HEK293 (cell line): ENCODE measurements around the gene IER2.

Source experiments
- CTCF ChIA-PET: fragments of 350-600 bp; formaldehyde crosslinking; extraction: SDS; loops from one replicate; lab custom pipeline; 2021; ENCODE audit warnings: antibody characterized with exemption; lab: Yijun Ruan, JAX
- POLR2A ChIA-PET: fragments of 300-600 bp; formaldehyde crosslinking; extraction: SDS; loops from one replicate; lab custom pipeline; 2020; ENCODE audit warnings: antibody characterized with exemption, inconsistent platforms; lab: Yijun Ruan, JAX
- H3K27ac ChIP-seq: fragments of 200-500 bp; sonication (Bioruptor generic); 2 replicates; pipeline ENCODE4 v1.5.1; 2014; ENCODE audit warnings: low read depth, low read length, control low read depth, inconsistent platforms; ENCODE audit errors: extremely low read depth
- H3K36me3 ChIP-seq, 2 experiments: fragments of 200-500 bp in 1 of 2; sonication (Bioruptor generic) in 1 of 2; 1 replicate in 1 of 2; 2 replicates in 1 of 2; pipeline ENCODE4 v1.5.1; 2014 to 2017; ENCODE audit warnings: inconsistent platforms in 2 of 2, low read length in 2 of 2; ENCODE audit not compliant: control insufficient read depth in 2 of 2, insufficient read depth in 1 of 2
- H3K4me1 ChIP-seq: fragments of 200-500 bp; sonication (Bioruptor generic); 2 replicates; pipeline ENCODE4 v1.5.1; 2014; ENCODE audit warnings: mild to moderate bottlenecking, low read length, inconsistent platforms; ENCODE audit not compliant: control insufficient read depth, insufficient read depth
- H3K4me3 ChIP-seq: 2 replicates; pipeline ENCODE4 v1.5.1; 2011; ENCODE audit warnings: low read depth, mild to moderate bottlenecking, control low read depth, low read length, moderate library complexity
- H3K9me3 ChIP-seq: fragments of 200-500 bp; sonication (Bioruptor generic); 2 replicates; pipeline ENCODE4 v1.5.1; 2014; ENCODE audit warnings: low read depth, low read length, inconsistent platforms; ENCODE audit not compliant: control insufficient read depth, insufficient read depth
- EGR2 ChIP-seq: fragments of 450-650 bp; formaldehyde crosslinking; IDR thresholded peaks from 2 replicates; pipeline ENCODE4 v1.5.1; 2016; ENCODE audit warnings: low read depth, missing biosample characterization, missing genetic modification characterization
- GLI2 ChIP-seq: fragments of 450-650 bp; formaldehyde crosslinking; IDR thresholded peaks from 2 replicates; pipeline ENCODE4; 2017; ENCODE audit warnings: missing biosample characterization, missing genetic modification characterization, low read depth, borderline replicate concordance
- GLIS2 ChIP-seq: fragments of 450-650 bp; formaldehyde crosslinking; IDR thresholded peaks from 2 replicates; pipeline ENCODE4 v1.5.1; 2016; ENCODE audit warnings: missing biosample characterization, missing genetic modification characterization
- MYNN ChIP-seq: fragments of 450-650 bp; formaldehyde crosslinking; IDR thresholded peaks from 2 replicates; pipeline ENCODE4 v1.5.1; 2016; ENCODE audit warnings: missing biosample characterization, missing genetic modification characterization, borderline replicate concordance
- MZF1 ChIP-seq: fragments of 450-650 bp; formaldehyde crosslinking; IDR thresholded peaks from 2 replicates; pipeline ENCODE4 v1.5.1; 2017; ENCODE audit warnings: missing biosample characterization, missing genetic modification characterization, borderline replicate concordance
- TRIM28 ChIP-seq: IDR thresholded peaks from 2 replicates; pipeline ENCODE4 v1.6.1; 2011; ENCODE audit warnings: low read length, control low read depth, borderline replicate concordance
- ZBTB8A ChIP-seq: fragments of 450-650 bp; formaldehyde crosslinking; IDR thresholded peaks from 2 replicates; pipeline ENCODE4 v1.5.1; 2016; ENCODE audit warnings: missing biosample characterization, missing genetic modification characterization
- ZNF266 ChIP-seq: fragments of 450-650 bp; formaldehyde crosslinking; IDR thresholded peaks from 2 replicates; pipeline ENCODE4 v1.5.1; 2016; ENCODE audit warnings: missing biosample characterization, missing genetic modification characterization, low read depth
- ZNF341 ChIP-seq: fragments of 450-650 bp; formaldehyde crosslinking; IDR thresholded peaks from 2 replicates; pipeline ENCODE4; 2016; ENCODE audit warnings: low read depth, missing biosample characterization, missing genetic modification characterization
- ZNF394 ChIP-seq: fragments of 450-650 bp; formaldehyde crosslinking; IDR thresholded peaks from 2 replicates; pipeline ENCODE4 v1.5.1; 2016; ENCODE audit warnings: missing biosample characterization, missing genetic modification characterization, mild to moderate bottlenecking, moderate library complexity, borderline replicate concordance
- ZNF416 ChIP-seq: fragments of 450-650 bp; formaldehyde crosslinking; IDR thresholded peaks from 2 replicates; pipeline ENCODE4 v1.5.1; 2016; ENCODE audit warnings: missing biosample characterization, missing genetic modification characterization
- ZNF501 ChIP-seq: fragments of 450-650 bp; formaldehyde crosslinking; IDR thresholded peaks from 2 replicates; pipeline ENCODE4 v1.5.1; 2016; ENCODE audit warnings: missing biosample characterization, missing genetic modification characterization
- ZNF544 ChIP-seq: fragments of 450-650 bp; formaldehyde crosslinking; IDR thresholded peaks from 2 replicates; pipeline ENCODE4 v1.5.0; 2017; ENCODE audit warnings: missing biosample characterization, missing genetic modification characterization
- ZNF549 ChIP-seq: fragments of 450-650 bp; IDR thresholded peaks from 2 replicates; pipeline ENCODE4 v1.5.1; 2018; ENCODE audit warnings: missing biosample characterization, missing genetic modification characterization, mild to moderate bottlenecking, inconsistent platforms, moderate library complexity
- ZNF560 ChIP-seq: fragments of 450-650 bp; formaldehyde crosslinking; IDR thresholded peaks from 2 replicates; pipeline ENCODE4 v1.5.1; 2017; ENCODE audit warnings: missing biosample characterization, missing genetic modification characterization, borderline replicate concordance
- ZNF707 ChIP-seq: fragments of 450-650 bp; formaldehyde crosslinking; IDR thresholded peaks from 2 replicates; pipeline ENCODE4 v1.5.1; 2016; ENCODE audit warnings: missing biosample characterization, missing genetic modification characterization
- ZNF830 ChIP-seq: fragments of 450-650 bp; IDR thresholded peaks from 2 replicates; pipeline ENCODE4 v1.5.0; 2018; ENCODE audit warnings: missing biosample characterization, missing genetic modification characterization, low read depth, mild to moderate bottlenecking, moderate library complexity
- TF ChIP-seq, protein P1 (sequence below): fragments of 450-650 bp; formaldehyde crosslinking; IDR thresholded peaks from 2 replicates; pipeline ENCODE4 v1.5.1; 2016; ENCODE audit warnings: missing biosample characterization, missing genetic modification characterization
- TF ChIP-seq, protein P2 (sequence below): fragments of 450-650 bp; formaldehyde crosslinking; IDR thresholded peaks from 2 replicates; pipeline ENCODE4 v1.5.1; 2016; ENCODE audit warnings: missing biosample characterization, missing genetic modification characterization
- TF ChIP-seq, protein P3 (sequence below): fragments of 450-650 bp; formaldehyde crosslinking; IDR thresholded peaks from 2 replicates; pipeline ENCODE4 v1.5.0; 2017; ENCODE audit warnings: missing biosample characterization, missing genetic modification characterization, borderline replicate concordance
- TF ChIP-seq, protein P4 (sequence below): fragments of 450-650 bp; formaldehyde crosslinking; IDR thresholded peaks from 2 replicates; pipeline ENCODE4 v1.5.1; 2016; ENCODE audit warnings: missing biosample characterization, missing genetic modification characterization

The IER2 gene

DNA sequence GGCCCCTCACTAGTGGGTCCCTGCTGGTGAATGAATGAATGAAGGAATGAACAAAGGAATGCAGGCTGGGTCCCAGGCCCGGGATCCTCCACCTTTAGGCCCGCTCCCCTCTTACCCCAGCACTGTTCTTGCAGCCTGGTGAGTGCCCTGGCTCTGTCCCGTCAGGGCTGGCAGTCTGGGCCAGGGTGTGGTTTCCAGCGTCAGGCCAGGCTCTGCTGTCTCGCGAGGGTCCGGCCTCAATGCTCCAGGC is 47.9 kb upstream of the IER2 start (continued):
- TF ChIP-seq, protein P1, sequence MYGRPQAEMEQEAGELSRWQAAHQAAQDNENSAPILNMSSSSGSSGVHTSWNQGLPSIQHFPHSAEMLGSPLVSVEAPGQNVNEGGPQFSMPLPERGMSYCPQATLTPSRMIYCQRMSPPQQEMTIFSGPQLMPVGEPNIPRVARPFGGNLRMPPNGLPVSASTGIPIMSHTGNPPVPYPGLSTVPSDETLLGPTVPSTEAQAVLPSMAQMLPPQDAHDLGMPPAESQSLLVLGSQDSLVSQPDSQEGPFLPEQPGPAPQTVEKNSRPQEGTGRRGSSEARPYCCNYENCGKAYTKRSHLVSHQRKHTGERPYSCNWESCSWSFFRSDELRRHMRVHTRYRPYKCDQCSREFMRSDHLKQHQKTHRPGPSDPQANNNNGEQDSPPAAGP (tag by site-specific recombination): no peak
- TF ChIP-seq ZNF266 (no peak), ZNF549 (tag by site-specific recombination) (no peak), GLI2 (tag by site-specific recombination) (no peak)
- TF ChIP-seq, all 188 proteins: peak for 0

DNA sequence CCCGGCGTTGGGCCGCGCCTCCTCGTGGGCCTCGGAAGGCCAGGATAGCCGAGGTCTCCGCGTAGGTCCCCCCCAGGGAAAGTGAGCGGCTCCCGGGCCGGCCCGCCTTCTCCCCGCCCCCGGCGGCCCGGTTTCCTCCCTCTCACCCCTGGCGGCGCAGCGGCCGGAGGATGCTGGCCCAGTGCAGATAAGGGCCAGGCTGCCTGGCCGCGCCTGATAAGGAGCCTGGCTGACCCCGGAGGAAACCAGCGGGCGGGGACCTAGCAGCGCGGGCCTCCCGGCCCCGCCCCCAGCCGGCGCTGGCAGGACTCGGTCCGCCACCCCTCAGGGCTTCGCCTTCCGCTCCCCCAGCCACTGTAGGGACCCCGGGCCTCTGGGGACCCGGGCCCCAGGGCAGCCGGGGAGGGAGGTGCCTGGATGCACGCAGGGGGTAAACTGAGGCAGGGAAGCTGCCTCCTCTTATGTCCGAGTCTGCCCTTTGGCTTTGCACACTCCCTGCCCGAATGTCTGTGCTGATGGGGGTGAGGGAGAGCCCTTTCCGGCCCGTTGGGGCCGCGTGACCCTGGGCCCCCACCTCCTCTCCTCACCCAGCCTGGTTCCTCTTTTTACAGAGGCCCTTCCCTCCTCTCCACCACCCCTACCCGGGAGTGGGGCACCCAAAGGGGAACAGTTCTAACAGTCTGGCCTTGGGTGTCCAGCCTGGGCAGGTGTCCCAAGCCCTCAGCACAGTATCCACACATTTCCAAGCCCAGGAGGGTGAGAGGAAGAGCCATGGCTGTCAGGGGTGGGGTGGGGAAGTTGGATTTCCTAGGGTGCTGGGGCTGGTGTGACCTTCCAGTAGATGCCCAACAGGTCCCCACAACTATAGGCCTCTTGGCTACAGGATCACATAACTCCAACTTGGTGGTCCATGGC is 47.3 kb upstream of the IER2 start, which contains the start of gene LYL1:
LYL1 (minus strand) TSS at position 193 of the 915 bp plus-strand sequence. CDS start 1,687 bp downstream, outside the sequence.
- TF ChIP-seq TRIM28: no peak
- TF ChIP-seq ZNF544: no peak
- TF ChIP-seq ZNF341 (tag by site-specific recombination): peak; percentile 51; the same call in 1 of the 2 replicates
- ChIA-PET POLR2A (no interaction called here), CTCF (no interaction called here)
- no peaks in the 10 kb centered on the region for H3K4me1 ChIP-seq
- no peak within 1 kb of the TSS for H3K27ac ChIP-seq
- H3K4me3 ChIP-seq: no peak within 1 kb of the TSS
- H3K9me3 ChIP-seq: no peaks in the 10 kb centered on the region
- peaks cover 0 to 38% of the 10 kb centered on the region in 2 experiments; a peak in 2 of 3 replicates for H3K36me3 ChIP-seq

DNA sequence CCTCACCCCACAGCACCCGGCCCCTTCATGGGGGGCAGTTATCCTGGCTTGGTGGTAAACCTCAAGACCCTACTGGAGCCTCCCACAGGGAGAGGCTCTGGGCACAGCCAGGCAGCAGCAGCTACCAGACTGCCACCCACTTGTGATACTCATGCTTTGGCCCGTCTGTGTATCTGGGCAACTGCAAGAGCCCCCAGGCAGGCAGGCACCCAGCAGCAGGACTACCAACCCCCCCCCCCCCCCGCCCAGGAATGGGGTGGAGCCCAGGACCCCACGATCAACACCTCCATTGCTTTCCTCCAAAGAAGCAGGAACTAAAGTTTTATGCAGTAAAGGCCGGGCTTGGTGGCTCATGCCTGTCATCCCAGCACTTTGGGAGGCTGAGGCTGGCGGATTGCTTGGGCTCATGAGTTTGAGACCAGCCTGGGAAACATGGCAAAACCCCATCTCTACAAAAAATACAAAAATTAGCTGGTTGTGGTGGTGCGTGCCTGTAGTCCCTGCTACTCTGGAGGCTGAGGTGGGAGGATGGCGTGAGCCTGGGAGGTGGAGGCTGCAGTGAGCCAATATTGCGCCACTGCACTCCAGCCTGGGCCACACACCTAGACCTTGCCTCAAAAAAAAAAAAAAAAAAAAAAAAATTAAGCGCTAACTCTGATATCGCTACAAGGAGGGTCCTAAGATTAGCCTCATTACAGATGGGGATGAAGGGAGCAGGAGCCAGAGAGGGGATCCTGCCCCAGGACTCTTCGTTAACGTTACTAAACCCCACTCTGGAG is 46.4 kb upstream of the IER2 start:
- Histone ChIP-seq H3K27ac (no peak overlapping the region), H3K4me1 (no peaks in the 10 kb centered on the region), H3K36me3 (peaks cover 0 to 38% of the 10 kb centered on the region in 2 experiments; a peak in 2 of 3 replicates), H3K9me3 (no peaks in the 10 kb centered on the region), H3K4me3 (no peak overlapping the region)
- POLR2A ChIA-PET: interaction anchor here (0.6 to 1.5 kb wide), 2 partner anchors 45 to 49 kb away, joined by 5 to 8 read pairs; no protein-coding TSS in a partner anchor
- CTCF ChIA-PET: interaction anchor here (0.7 to 1.1 kb wide), 4 partner anchors 10 to 223 kb away, joined by 4 to 9 read pairs (median 4); partner anchors contain the start of genes DNASE2, IER2 and STX10
- no peak for TF ChIP-seq ZNF830 (tag by site-specific recombination)
- no peak for TF ChIP-seq ZNF394
- TF ChIP-seq ZNF416 (tag by site-specific recombination): no peak
- no peak for TF ChIP-seq ZNF501 (tag by site-specific recombination)
- no peak for TF ChIP-seq ZNF560 (tag by site-specific recombination)
- no peak for TF ChIP-seq GLIS2 (tag by site-specific recombination)
- TF ChIP-seq, protein P2, sequence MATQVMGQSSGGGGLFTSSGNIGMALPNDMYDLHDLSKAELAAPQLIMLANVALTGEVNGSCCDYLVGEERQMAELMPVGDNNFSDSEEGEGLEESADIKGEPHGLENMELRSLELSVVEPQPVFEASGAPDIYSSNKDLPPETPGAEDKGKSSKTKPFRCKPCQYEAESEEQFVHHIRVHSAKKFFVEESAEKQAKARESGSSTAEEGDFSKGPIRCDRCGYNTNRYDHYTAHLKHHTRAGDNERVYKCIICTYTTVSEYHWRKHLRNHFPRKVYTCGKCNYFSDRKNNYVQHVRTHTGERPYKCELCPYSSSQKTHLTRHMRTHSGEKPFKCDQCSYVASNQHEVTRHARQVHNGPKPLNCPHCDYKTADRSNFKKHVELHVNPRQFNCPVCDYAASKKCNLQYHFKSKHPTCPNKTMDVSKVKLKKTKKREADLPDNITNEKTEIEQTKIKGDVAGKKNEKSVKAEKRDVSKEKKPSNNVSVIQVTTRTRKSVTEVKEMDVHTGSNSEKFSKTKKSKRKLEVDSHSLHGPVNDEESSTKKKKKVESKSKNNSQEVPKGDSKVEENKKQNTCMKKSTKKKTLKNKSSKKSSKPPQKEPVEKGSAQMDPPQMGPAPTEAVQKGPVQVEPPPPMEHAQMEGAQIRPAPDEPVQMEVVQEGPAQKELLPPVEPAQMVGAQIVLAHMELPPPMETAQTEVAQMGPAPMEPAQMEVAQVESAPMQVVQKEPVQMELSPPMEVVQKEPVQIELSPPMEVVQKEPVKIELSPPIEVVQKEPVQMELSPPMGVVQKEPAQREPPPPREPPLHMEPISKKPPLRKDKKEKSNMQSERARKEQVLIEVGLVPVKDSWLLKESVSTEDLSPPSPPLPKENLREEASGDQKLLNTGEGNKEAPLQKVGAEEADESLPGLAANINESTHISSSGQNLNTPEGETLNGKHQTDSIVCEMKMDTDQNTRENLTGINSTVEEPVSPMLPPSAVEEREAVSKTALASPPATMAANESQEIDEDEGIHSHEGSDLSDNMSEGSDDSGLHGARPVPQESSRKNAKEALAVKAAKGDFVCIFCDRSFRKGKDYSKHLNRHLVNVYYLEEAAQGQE: no peak
- TF ChIP-seq ZBTB8A: no peak
- TF ChIP-seq MYNN (tag by site-specific recombination): no peak
- TF ChIP-seq, protein P3, sequence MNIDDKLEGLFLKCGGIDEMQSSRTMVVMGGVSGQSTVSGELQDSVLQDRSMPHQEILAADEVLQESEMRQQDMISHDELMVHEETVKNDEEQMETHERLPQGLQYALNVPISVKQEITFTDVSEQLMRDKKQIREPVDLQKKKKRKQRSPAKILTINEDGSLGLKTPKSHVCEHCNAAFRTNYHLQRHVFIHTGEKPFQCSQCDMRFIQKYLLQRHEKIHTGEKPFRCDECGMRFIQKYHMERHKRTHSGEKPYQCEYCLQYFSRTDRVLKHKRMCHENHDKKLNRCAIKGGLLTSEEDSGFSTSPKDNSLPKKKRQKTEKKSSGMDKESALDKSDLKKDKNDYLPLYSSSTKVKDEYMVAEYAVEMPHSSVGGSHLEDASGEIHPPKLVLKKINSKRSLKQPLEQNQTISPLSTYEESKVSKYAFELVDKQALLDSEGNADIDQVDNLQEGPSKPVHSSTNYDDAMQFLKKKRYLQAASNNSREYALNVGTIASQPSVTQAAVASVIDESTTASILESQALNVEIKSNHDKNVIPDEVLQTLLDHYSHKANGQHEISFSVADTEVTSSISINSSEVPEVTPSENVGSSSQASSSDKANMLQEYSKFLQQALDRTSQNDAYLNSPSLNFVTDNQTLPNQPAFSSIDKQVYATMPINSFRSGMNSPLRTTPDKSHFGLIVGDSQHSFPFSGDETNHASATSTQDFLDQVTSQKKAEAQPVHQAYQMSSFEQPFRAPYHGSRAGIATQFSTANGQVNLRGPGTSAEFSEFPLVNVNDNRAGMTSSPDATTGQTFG (tag by site-specific recombination): no peak
- TF ChIP-seq, protein P4, sequence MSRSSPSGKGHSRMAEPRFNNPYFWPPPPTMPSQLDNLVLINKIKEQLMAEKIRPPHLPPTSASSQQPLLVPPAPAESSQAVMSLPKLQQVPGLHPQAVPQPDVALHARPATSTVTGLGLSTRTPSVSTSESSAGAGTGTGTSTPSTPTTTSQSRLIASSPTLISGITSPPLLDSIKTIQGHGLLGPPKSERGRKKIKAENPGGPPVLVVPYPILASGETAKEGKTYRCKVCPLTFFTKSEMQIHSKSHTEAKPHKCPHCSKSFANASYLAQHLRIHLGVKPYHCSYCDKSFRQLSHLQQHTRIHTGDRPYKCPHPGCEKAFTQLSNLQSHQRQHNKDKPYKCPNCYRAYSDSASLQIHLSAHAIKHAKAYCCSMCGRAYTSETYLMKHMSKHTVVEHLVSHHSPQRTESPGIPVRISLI (tag by site-specific recombination): no peak
- TF ChIP-seq EGR2 (tag by site-specific recombination): no peak
- TF ChIP-seq MZF1: no peak
- TF ChIP-seq ZNF707 (tag by site-specific recombination): no peak
